HG03565 (cell line): ENCODE measurements around the gene CPT1C.

Experiments used
- ATAC-seq: cut with Tn5 transposase; IDR thresholded peaks from one replicate; pipeline ENCODE4 v1.9.1; 2021; ENCODE audit warnings: mild to moderate bottlenecking, moderate library complexity; ENCODE audit not compliant: unreplicated experiment

Gene CPT1C

GRCh38 chr19:49749055-49749716 is 58.3 kb downstream of the CPT1C start:
- ATAC-seq: no peak

DNA sequence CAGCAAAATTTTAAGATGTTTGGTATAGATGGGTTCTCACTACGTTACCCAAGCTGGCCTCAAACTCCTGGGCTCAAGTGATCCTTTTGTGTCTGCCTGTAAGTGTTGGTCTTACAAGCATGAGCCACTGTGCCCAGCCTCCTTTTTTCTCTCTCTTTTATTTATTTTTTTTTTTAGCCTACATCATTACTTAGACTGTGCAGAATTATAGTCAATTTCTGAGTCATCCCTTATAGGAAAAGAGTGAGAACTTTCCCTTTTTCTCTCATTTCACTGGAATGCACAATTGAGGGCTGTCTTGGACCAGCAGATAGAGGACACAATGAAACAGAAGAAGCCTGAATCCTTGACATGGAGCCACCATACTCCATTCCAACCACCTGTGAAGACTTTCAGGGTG is 58.9 kb downstream of the CPT1C start:
- ATAC-seq: no peak

GRCh38 chr19:49752701-49753100 is 61.8 kb downstream of the CPT1C start:
- no peak for ATAC-seq

DNA sequence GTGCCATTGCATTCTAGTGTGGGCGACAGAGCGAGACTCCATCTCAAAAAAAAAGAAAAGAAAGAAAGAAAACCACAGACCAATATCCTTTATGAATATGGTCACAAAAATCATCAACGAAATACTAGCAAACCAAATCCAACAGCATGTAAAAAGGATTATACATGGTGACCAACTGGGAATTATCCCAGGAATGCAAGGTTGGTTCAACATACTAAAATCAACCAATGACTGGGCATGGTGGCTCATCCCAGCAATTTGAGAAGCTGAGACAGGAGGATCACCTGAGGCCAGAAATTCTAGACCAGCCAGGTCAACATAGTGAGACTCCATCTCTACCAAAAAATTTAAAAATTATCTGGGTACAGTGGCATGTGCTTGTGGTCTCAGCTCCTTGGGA is 65.0 kb downstream of the CPT1C start:
- ATAC-seq: no peak

DNA sequence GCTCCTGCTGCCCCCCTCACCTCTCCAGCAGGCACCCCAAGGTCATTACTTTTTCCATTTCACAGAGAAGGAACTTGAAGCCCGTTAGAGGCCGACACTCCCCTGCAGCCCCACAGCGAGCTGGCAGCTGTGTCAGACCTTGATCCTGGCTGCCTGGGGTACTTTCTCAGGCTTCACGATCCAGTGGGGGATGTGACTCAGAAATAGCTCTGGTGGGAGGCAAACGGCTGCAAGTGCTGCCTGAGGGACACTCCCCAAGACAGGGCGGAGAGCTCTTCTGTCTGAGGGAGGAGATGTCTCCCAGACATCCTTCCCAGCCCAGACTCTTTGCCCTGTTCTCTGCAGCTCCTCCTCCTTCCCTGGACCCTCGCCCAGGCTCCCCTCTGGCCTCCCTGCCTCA is 67.4 kb downstream of the CPT1C start:
- no peak for ATAC-seq

DNA sequence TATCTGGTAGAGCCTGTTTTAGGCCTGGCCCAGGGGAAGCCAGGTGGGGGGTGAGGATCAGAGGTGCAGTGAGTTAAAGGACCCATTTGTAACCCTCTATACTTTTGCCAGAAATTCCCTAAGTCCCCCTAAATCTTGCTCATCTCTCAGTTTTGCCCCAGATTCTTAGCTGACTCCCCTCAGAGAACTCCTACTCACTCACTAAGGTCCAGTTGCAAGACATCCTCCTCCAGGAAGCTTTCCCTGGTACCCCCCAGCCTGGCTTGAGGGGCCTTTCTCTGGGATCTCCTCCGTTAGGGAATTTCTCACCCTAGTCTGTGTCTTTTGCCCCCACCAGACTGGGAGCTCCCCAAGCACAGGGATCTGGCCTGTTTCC is 70.3 kb downstream of the CPT1C start:
- ATAC-seq: no peak

- no peak for ATAC-seq
Measured at GRCh38 chr19:49761625-49762311, 70.9 kb downstream of the CPT1C start.

DNA sequence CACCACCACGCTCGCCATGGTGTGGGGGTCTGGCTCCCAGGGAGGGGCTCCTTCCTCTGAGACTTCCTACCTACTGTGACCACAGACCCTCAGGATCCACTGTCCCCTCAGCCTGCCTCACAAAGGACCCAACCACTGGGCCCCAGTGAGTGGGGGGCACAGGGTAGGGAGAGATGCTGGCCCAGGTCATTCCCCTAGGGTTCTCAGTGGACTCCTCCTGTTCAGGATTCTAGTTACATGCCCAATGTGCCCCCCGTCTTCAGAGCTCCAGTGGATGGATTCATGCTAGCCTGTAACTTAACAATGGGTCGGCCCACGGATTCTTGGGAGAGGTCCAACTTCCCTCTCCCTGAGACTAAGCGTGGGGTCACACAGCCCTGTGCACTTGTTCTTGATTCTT is 72.3 kb downstream of the CPT1C start, which contains the start of gene TSKS:
TSKS (minus strand) TSS at position 77 of the 400 bp plus-strand sequence; CDS start at position 18, 59 bp downstream.
- ATAC-seq: no peak
